RPMI7951 (cell line): ENCODE results near the gene ARHGAP44. TPM values are rescaled to one million over a fixed set of nuclear protein-coding genes. Genes with fewer than 3 reads are reported as not detected.

Experiments used
- DNase-seq: peaks from one replicate; pipeline ENCODE4 v3.0.0-alpha.2; 2012; ENCODE audit warnings: low read depth
- total RNA-seq: library from RNA; depleted of rRNA; stranded (reverse); fragments of >200 nt; shearing (Covaris generic); gene quantifications from 2 replicates; pipeline ENCODE4 v1.2.3, GENCODE V29; 2014

ARHGAP44 gene
- total RNA-seq, 1 experiment from 2014 or later: 0.12 TPM

DNA sequence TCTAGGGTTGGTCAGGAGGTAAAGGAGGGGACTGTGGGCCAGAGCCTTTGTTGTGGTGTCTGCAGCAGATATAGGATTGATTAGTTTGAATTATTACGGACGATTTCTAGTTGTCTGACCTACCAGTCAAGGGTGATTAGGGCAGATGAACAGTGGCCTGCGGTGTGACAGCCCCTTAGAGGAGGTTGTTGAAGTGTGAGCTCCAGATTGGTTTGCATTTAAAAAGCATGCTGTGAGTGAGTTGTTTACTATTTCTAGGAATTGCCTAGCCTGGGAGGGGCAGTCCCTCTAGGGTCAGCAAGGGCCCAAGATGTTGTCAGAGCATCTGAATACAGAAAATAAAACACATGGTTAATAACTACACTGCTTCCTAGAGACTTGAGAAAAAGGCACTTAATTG is 108.8 kb downstream of the ARHGAP44 start:
- DNase-seq: no peak

DNA sequence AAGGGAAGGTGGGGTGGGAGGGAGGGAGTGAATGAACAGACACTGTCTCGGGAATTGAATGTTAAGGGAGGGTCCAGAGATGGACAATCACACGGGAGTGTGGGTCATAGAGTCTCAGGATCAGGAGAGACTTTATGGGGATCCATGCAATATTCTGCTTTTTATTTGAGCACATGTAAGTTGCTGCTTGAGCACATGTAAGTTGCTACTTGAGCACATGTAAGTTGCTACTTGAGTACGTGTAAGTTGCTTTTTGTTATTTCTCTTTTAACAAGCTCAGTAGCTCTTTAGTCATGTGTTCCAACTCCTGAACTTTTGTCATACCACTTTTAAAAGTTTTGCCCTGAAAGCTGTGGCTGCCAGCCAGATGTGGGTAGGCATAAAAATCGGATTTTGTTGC is 110.3 kb downstream of the ARHGAP44 start:
- DNase-seq: no peak

DNA sequence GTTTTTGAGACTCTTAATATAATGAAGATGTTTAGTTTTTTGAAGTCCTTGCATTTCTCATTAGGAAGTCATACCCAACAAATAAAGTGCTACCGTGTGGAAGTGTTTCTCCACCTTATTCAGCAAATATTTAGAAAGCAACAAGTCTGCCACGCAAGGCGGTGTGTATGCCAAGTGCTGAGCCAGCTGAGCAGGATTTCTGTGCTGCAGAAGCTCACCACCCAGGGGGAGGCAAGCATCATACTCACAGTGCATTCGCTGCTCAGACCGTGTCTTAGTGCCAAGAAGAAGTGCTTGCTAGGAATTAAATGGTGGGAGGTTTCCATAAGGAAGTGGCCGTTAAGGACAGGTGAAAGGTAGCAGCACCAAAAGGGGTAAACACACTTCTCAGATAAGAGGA is 111.2 kb downstream of the ARHGAP44 start:
- DNase-seq: no peak

DNA sequence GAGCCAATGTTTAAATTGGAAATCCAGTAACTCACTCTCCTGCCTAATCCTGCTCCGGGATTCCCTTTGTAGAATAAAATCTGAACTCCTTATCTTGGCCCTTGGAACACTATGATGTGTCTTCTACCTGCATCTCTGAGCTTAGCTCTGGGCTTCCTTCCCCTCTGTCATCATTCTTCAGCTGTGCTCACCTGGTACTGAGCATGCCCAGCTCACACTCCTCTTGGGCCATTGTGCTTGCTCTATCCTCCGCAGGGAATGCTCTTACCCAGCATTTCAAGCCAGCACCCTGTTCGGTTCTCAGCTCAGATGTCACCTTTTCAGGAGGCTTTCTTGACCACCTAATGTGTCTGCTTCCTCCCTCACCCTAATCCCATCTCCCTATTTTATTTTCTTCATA is 112.7 kb downstream of the ARHGAP44 start:
- DNase-seq: no peak

DNA sequence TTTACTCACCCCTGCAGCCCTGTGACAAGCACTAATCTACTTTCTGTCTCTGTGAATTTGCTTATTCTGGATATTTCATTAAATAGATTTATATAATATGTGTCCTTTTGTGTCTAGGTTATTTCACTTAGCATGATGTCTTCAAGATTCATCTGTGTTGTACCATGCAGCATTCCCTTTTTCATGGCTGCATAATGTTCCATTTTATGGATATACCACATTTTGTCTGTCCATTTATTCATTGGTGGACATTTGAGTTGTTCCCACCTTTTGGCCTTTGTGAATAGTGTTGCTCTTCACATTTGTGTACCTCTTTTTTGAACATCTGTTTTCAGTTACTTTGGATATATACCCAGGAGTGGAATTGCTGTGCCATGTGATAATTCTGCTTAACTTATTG is 118.2 kb downstream of the ARHGAP44 start:
- DNase-seq: no peak

DNA sequence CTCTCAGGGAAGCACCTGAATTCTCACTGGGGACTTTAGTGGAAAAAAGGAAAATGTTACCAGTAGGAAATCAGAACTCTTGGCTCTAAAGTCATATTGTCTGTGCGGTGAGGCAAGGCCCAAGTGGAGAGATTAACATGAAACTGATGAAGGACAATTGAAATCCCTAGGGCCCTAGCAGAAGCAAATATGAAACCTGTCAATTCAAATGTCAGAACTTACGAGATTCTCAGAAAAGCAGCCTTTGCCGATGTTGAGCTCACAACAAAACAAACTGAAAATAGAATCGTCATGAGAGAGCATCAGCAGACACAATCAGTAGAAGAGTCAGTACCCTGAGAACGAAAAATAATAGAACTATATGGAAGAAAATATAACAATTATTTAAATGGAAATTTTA is 119.7 kb downstream of the ARHGAP44 start:
- no peak for DNase-seq

DNA sequence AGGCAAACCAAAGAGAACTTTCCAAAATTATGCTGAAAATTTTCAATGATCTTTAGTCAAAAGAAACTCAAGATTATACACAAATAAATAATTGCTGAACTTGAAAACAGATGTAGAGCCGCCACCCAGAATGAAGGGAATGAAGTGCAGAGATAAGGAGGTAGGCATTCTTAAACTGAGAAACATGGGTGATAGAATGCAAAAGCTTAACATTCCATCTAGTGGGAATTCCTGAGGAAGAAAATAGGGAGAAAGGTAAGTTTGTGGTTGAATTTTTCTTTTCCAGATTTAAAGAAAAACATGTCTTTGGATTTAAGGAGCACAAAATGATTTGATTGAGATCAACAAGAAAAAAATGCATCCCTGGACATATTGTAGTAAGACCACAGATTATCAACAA is 120.2 kb downstream of the ARHGAP44 start:
- no peak for DNase-seq

DNA sequence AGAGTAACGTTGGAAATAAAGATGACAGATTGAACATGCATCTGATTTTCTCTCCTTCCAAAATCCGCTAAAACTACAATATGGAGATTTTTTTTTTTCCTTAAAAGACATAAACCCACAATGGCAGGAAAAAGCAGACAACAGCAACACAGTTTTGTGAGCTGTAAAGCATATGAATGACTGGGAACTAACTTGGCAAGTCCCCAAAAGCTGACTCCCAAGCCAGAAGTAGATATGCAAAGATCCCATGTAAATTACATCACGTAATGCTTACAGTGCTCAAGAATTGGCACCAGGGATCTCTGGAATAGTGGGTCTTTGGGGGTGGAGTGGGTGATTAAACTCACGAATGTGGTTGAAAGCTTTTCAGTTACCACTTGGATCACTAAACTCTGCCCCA is 121.9 kb downstream of the ARHGAP44 start:
- DNase-seq: no peak

DNA sequence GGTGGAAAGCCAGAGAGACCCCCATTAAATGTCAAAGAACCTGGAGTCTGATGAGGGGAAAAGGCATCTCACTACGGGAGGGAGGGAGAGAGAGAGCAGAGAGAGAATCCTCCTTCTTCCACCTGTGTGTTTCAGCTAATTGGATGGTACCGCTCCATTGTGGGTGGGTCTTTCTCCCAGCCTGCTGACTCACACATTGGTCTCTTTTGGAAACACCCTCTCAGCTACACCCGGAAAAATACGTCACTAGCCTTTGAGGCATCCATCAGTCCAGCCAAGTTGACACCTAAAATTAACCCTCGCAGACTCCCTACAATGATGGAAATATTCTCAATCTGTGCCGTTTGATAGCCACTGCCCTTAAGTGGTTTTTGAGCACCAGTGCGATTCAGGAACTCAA is 128.1 kb downstream of the ARHGAP44 start:
- peak; percentile 64 for DNase-seq

DNA sequence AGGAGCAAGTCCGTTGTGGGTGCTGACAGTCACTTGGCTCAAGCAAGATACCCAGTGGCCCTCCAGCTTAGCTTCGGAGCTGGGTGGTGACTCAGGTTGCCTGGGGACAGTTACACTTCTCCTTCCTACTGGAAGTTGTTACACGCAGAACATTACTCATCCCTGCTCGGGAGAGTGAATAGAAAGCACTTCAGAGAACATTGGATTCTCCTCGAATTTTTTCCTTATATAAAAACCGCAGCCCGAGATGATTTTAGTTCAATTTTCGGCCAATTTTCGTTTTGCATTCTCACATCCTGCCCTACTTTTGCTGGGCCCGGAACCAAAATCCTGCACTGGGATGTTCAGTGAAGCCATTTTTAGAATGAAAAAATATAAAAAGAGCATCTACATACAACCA is 128.8 kb downstream of the ARHGAP44 start:
- DNase-seq: peak; percentile 94

DNA sequence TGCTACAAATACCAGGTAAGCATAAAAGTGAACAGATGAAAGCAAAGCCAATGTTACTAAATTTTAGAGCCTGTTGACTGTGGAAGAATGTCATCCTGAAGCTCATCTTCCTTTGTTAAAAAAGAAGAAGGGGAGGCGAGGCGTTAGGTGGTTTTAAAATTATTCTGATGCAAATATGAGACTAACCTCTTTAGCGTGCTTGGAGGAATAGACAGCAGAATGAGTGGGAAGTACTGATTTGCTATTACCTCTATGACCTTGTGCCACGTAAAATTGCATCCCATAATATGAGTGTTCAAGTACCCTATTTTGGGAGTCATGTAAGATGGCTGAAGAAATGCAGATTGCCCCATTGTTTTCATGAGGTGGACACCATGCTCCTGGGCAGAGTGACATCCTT is 132.8 kb downstream of the ARHGAP44 start:
- no peak for DNase-seq

DNA sequence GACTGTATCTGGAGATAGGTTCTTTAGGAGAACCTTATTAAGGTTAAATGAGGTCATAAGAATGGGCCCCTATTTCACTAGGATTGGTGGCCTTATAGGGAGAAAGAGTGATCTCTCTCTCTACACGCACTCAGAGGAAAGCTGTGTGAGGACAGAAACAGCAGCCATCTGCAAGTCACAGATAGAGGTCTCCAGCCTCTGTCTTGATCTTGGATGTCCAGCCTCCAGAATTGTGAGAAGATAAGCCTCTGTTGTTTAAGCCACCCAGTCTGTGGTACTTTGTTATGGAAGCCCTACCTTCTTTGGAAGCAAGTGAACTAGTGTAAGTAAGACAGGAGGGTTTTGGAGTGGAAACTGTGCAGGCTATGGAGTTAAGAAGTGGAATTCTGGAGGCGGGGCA is 135.3 kb downstream of the ARHGAP44 start:
- no peak for DNase-seq

DNA sequence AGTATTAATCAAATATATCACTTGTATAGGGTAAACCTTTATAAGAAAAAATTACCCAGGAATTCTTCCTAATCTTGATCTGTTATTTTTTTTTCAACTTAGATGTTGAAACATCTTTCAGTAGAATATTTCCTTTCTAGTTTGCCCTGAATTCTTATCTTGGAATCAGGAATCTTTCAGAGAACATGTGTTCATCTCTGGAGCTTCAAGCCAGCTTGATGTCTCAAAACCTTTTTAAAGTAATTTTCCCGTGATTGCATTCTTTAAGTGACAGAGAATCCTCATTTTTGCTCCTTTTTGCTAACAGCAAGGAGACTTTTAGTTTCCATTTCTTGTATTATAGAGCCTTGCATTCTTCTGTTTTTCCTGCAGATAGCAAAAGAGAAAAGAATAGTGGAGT is 137.7 kb downstream of the ARHGAP44 start:
- no peak for DNase-seq

DNA sequence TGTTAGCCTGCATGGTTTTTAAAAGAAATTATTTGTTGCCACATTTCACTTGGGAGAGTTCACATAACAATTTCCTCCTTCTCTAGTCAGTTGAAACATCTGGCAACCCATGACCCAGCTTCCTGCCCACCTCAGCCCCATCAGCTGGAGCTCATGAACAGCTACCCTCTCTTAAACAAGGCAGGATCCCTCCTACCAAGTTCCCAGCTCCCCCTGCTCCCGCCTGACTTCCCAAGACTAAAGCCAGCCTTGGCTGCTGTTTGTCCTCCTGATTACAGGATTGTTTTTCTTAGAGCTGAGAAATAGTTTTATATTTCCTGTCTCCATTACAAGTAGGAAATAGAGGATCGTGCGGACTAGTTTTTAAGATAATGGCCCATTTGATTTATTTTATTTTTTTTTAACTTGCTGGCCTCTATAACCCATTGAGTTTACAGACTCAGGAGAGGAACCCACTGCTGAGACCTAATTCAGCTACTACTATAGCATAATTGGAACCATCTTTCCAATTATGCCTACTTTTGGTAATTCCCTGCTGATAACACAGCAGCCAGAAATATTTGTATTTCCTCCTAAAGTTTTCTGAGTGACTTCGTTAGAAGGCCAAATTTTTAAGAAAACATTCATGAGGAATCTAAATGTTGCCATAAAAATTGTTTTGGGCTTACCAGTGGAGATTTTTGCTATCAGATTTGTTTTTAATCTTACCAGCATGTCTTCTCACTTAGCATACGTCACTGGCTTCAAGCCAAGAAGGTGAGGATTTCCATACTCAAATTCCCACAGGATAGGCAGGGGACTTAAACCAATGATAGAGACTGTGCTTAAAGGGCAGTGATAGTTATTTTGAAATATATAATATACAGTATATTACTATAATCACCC is 138.5 kb downstream of the ARHGAP44 start:
- DNase-seq: no peak

DNA sequence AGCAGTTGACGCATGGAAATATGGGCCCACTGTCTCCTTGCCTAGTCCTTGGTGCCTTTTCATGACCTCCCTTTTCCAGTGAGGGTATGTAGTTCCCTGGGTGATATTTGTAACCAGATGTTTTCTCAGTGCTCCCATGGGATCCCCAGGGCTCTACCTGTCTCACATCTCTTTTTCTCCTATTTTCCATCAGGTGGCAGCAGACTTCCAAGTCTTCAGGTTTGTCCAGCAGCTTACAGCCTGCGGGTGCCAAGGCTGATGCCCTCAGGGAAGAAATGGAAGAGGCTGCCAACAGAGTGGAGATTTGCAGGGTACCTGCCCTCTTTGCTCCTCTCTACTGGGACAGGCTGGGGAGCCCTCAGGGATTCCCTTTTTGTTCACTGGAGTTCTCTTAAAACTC is 139.4 kb downstream of the ARHGAP44 start:
- no peak for DNase-seq

DNA sequence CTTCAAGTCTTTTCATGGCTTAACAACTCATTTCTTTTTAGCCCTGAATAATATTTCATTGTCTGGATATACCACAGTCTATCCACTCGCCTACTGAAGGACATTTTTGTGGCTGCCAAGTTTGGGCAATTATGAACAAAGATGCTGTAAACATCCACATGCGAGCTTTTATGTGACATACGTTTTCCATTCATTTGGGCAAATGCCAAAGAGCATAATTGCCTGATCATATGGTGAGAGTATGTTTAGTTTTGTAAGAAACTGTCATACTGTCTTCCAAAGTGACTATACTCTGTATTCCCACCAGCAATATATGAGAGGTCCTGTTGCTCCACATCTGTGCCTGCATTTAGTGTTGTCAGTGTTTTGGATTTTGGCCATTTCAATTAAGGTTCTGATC is 147.2 kb downstream of the ARHGAP44 start:
- DNase-seq: no peak

DNA sequence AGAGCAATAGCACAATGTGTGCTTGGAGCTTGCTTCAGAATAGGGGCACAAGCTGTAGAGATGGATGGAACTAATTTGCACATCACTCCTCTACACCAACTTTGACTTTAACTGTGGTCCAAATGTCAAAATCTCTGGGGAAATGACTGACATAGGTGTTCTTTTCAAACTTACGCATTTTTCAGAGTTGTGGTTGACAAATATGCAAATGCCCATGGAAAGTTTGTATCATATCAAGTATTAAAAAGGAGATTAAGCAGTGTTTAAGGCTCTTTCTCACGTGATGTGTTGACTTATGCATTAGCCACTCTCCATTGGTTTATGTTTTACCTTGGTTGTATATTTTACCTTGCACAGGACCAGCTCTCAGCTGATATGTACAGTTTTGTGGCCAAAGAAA is 151.4 kb downstream of the ARHGAP44 start:
- DNase-seq: no peak

DNA sequence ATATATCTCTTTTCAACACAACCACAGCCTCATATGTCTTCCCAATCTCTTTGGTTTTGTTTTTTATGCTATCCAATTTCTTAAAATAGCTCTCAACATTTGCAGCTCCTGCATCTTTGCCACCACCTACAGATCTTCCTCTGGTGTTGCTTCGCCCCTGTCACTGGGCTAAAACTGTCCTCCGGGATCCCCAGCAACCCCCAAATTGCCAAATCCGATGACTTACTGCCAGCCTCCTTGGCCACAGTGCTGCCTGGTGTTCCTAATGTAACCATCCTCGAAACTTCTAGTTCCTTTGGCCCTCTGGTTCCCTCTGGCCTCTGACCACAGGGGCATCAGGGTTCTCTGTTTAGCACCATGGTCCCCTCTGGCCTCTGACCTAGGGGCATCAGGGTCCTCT is 157.7 kb downstream of the ARHGAP44 start:
- no peak for DNase-seq

DNA sequence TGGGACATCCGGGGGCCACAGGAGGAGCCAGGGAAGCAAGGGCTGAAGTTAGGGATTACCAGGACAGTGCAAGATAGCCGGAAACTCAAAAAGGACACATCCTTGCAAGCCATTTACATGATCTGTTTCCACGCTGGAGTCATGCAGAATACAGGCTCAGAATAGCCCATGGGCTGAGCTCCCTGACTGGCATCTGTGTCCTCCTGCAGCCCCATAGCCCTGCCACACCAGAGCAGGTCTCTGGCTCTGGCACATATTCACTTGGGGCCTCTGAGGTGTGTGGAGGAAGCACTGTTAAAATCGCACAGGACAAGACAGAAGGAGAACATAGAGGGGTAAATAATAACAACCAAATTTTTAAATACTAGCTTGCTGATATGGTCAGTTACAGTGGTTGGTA is 162.7 kb downstream of the ARHGAP44 start:
- no peak for DNase-seq

DNA sequence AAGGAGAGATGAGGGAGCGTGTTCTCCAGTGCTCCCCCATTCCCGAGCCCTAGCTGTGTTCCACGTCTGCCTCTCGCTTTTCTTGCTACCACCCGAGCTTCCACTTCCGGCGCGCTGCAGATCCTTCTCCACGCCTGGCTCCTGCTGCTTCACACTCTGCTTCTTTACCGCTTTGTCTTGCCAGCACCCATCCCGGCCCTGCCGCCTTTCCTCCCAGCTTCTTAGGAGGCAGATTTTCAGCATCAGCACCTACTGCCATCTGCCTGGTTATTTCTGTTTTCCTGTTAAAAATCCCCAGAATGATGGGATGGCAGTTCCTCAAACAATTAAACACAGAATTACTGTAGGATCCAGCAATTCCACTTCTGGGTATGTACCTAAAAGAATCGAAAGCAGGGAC is 163.9 kb downstream of the ARHGAP44 start:
- DNase-seq: no peak

DNA sequence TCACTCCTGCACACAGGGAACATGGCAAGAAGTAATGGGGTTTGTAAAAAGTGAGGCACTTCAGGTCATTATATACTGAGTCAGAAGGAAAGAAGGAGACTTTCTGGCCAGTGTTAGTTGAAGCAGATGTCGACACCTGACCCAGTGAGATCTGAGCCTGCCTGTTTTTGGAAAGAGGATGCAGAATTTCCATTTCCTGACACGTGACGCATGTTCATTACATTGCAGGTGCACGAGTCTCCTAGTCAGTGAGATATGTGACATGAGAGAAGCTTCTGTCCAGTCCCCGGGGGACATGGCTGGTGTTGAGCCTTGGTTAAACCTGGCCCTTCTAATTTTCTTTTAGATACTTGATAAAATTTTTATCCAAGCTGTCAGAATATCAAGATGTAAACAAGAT is 166.2 kb downstream of the ARHGAP44 start:
- DNase-seq: no peak

DNA sequence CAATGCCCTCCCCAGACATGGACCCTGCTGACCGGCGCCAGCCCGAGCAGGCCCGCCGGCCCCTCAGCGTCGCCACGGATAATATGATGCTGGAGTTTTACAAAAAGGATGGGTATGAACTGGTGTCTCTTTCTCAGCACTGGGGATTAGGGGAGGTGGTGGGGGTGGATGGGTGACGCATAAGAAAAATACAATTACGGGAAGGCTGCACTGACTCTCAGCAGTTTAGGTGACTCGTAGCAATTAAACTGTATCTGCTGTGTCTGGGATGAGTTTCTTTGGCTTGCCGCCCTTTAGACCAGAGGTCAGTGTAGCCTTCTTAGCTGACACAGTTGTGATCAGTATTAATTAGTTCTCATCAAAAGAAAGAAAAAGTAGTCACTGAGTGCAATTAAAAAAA is 169.5 kb downstream of the ARHGAP44 start:
- DNase-seq: peak; percentile 33

DNA sequence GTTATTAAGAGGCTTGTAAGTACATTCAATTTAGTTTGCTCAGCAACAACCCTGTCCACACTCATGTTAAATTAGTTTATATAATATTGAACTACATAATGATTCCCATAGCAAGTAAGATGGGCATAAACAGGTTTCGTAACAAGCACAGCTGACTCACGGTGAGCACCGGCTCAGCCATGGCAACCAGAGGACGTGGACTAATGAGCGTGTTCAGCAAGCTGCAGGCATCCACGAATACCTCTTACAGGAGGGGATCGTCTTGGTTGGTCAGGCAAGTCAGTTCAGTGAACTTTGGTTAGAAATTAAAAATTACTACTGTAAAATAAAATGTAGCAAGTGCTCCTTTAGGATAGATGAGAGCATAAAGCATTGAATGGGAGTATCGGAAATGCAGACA is 170.1 kb downstream of the ARHGAP44 start:
- DNase-seq: peak; percentile 46

DNA sequence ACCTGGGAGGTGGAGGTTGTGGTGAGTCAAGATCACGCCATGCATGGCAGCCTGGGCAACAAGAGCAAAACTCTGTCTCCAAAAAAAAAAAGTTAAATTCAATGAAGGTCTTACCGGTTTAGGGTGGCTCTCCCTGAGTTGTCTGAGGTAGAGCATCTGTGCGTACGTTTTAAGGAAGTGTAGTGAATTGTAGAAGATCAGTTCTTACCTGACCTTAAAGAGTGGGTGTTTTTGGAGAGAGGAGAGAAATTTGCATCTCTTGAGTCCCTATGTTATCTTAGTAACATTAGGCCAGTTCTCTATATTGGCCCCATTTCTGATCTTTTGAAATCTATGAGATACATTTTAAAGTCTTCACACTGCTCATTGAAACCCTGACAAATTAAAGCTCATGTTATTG is 172.4 kb downstream of the ARHGAP44 start:
- no peak for DNase-seq
